Measurements from ENCODE around the gene FKBP11. TPM values are rescaled to one million over a fixed set of nuclear protein-coding genes. Genes with fewer than 3 reads are reported as not detected.

The FKBP11 gene
- total RNA-seq, 2 donors from 2014 or later: 12.1 to 33.1 TPM

DNA sequence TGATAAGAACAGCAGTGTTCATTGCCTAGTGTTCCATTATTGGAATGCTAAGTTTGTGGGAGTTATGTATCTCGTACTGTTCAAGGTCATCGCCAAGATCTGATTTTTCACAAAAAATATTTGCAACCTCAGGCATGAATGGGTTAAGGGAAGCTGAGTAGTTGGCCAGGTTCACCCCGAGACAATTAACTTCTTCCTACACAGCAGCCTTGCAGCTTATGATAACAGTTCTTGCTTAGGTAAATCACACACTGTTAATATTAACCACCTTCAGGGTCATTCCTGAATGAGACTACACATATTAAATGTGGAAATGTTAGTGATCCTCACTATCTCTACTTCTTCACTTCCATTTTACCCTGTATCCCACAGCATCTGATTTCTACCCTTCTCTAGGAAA, 18.0 kb downstream of the FKBP11 start:
- TF ChIP-seq CTCF (IDR thresholded peaks at IDR 0.05): no peak
- TF ChIP-seq POLR2AphosphoS5 (IDR thresholded peaks at IDR 0.05): no peak
- TF ChIP-seq POLR2A (IDR thresholded peaks at IDR 0.05): no peak
- Histone ChIP-seq H3K27ac (no peak overlapping the region), H3K27me3 (replicated peaks; ENCODE audit: insufficient read depth) (no peaks in the 10 kb centered on the region), H3K36me3 (no peaks in the 10 kb centered on the region), H3K4me1 (replicated peaks) (no peaks in the 10 kb centered on the region), H3K4me3 (no peak overlapping the region), H3K9me3 (no peaks in the 10 kb centered on the region)
- 54% methylated on average over 3 of the region's 3 CpGs for WGBS
- intact Hi-C loops (cut with DNase I): no loop called here
- DNase-seq (ENCODE audit: low spot score): no peak

DNA sequence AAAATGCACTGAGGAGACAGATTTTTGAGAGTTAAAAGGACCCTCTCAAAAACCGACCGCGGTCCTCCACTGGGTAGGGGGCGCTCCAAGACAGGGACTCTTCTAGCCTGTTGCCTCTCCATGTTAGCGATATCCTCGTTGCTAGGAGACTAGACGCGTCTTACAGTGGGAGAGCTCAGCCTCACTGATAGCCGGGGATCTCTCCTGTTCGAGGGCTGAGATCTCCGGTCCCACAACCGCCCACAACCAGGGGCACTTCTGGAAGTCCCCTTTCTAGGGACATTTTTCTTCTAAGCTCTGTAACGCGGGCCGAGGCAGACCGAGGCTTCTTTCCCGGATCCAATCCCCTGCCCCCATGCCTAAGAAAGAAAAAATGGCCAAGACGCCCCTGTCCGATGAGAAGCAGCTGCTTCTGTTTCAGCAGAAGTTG, 21.3 kb downstream of the FKBP11 start:
- intact Hi-C loops (cut with DNase I): no loop called here
- no peaks in the 10 kb centered on the region for H3K36me3 ChIP-seq
- H3K27ac ChIP-seq: no peak overlapping the region
- 1% methylated on average over 19 of the region's 19 CpGs for WGBS
- TF ChIP-seq POLR2A (IDR thresholded peaks at IDR 0.05): no peak
- TF ChIP-seq CTCF (IDR thresholded peaks at IDR 0.05): peak in 3 of 4 experiments; percentile 27 to 58 (median 39)
- H3K4me1 ChIP-seq (replicated peaks): no peaks in the 10 kb centered on the region
- peak overlapping the region; percentile 24 to 33 for H3K4me3 ChIP-seq
- H3K27me3 ChIP-seq (replicated peaks; ENCODE audit: insufficient read depth): no peaks in the 10 kb centered on the region
- peak; percentile 46 for DNase-seq (ENCODE audit: low spot score)
- no peaks in the 10 kb centered on the region for H3K9me3 ChIP-seq

DNA sequence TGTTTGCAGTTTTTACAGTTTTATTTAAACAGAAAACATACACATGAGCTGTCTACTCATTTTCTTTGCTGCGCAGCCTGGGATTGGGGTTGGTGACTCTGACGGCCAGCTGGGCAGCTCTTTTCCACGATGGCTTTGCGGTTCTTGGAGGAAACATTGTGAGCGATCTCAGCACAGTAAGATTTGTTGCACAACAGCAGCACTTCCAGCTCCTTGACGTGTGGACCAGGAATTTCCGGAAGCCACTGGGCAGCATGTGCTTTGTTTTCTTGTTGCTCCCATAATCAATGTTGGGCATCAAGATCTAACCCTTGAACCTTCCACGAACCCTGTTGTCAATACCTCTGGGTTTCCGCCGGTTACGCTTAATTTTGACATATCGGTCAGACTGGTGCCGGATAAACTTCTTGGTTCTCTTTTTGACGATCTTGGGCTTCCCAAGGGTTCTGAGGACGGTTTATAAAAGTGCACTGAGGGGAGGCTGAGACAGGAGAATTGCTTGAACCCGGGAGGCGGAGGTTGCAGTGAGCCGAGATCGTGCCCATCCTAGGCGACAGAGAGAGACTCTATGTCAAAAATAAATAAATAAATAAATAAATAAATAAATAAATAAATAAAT, 21.8 kb downstream of the FKBP11 start:
- peak overlapping the region in 1 of 2 donors; percentile 33 for H3K4me3 ChIP-seq

DNA sequence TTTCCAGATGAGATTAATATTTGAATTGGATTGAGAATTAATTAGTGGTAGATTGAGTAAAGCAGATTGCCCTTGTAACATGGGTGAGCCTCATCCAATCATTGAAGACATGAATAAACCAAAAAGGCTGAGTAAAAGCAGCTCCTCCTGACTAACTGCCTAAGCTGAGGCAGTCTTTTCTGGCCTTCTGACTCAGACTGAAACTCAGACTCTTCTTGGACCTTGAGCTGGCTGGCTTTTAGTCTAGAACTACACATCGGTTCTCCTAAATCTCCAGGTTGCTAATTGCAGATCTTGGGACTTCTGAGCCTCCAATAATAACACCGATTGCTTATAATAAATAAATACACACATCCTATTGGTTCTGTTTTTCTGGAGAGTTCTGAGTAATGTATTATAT, 24.0 kb downstream of the FKBP11 start:
- Histone ChIP-seq H3K36me3 (no peaks in the 10 kb centered on the region), H3K4me1 (replicated peaks) (no peaks in the 10 kb centered on the region), H3K27ac (no peak overlapping the region), H3K4me3 (no peak overlapping the region), H3K9me3 (no peaks in the 10 kb centered on the region), H3K27me3 (replicated peaks; ENCODE audit: insufficient read depth) (no peaks in the 10 kb centered on the region)
- intact Hi-C loops (cut with DNase I): no loop called here
- DNase-seq (ENCODE audit: low spot score): no peak
- no peak for TF ChIP-seq POLR2AphosphoS5 (IDR thresholded peaks at IDR 0.05)
- TF ChIP-seq POLR2A (IDR thresholded peaks at IDR 0.05): no peak
- no peak for TF ChIP-seq CTCF (IDR thresholded peaks at IDR 0.05)
- WGBS: 91% methylated on average over 2 of the region's 2 CpGs

More for the DNA sequence above, 21.8 kb downstream of the FKBP11 start:
- DNase-seq (ENCODE audit: low spot score): no peak
- Histone ChIP-seq H3K27me3 (replicated peaks; ENCODE audit: insufficient read depth) (no peaks in the 10 kb centered on the region), H3K36me3 (no peaks in the 10 kb centered on the region), H3K4me1 (replicated peaks) (no peaks in the 10 kb centered on the region), H3K27ac (no peak overlapping the region), H3K9me3 (no peaks in the 10 kb centered on the region)
- TF ChIP-seq POLR2A (IDR thresholded peaks at IDR 0.05): no peak
- no peak for TF ChIP-seq CTCF (IDR thresholded peaks at IDR 0.05)
- no peak for TF ChIP-seq POLR2AphosphoS5 (IDR thresholded peaks at IDR 0.05)
- intact Hi-C loops (cut with DNase I): no loop called here
- 69% methylated on average over 20 of the region's 20 CpGs for WGBS

GRCh38 chr12:48899651-48900050, 25.6 kb downstream of the FKBP11 start:
- Histone ChIP-seq H3K9me3 (no peaks in the 10 kb centered on the region), H3K4me3 (no peak overlapping the region), H3K36me3 (no peaks in the 10 kb centered on the region), H3K27me3 (replicated peaks; ENCODE audit: insufficient read depth) (no peaks in the 10 kb centered on the region), H3K4me1 (replicated peaks) (no peaks in the 10 kb centered on the region), H3K27ac (no peak overlapping the region)
- TF ChIP-seq POLR2AphosphoS5 (IDR thresholded peaks at IDR 0.05): no peak
- TF ChIP-seq POLR2A (IDR thresholded peaks at IDR 0.05): no peak
- TF ChIP-seq CTCF (IDR thresholded peaks at IDR 0.05): no peak
- DNase-seq (ENCODE audit: low spot score): no peak
- 82% methylated on average over 2 of the region's 2 CpGs for WGBS
- intact Hi-C loops (cut with DNase I): no loop called here

Measured in prostate gland (tissue), 2 donors.